DOHH2 (cell line): ENCODE data around the gene TFRC.

Experiments used
- H3F3A ChIP-seq: fragments of 200-600 bp; sonication (generic), shearing (Covaris generic); 2 replicates; pipeline ENCODE4 v1.6.0; 2016; ENCODE audit warnings: antibody characterized with exemption, mild to moderate bottlenecking; ENCODE audit not compliant: control insufficient read depth, insufficient read depth
- H3K27ac ChIP-seq: fragments of 200-600 bp; sonication (generic); 2 replicates; pipeline ENCODE4 v1.5.1; 2014; ENCODE audit warnings: low read depth, mild to moderate bottlenecking, low read length, moderate library complexity
- H3K27me3 ChIP-seq: fragments of 200-600 bp; sonication (generic); 2 replicates; pipeline ENCODE4 v1.6.1; 2014; ENCODE audit warnings: mild to moderate bottlenecking, low read length, mixed read lengths; ENCODE audit not compliant: control insufficient read depth
- H3K36me3 ChIP-seq: fragments of 200-600 bp; sonication (generic); 2 replicates; pipeline ENCODE4 v1.6.1; 2014; ENCODE audit warnings: mild to moderate bottlenecking, low read length, moderate library complexity, mixed read lengths; ENCODE audit not compliant: control insufficient read depth
- H3K4me1 ChIP-seq: fragments of 200-600 bp; sonication (generic); 2 replicates; pipeline ENCODE4 v1.6.1; 2014; ENCODE audit warnings: mild to moderate bottlenecking, low read length, mixed read lengths; ENCODE audit not compliant: control insufficient read depth
- H3K4me2 ChIP-seq: fragments of 200-600 bp; sonication (generic); 2 replicates; pipeline ENCODE4 v1.6.0; 2014; ENCODE audit warnings: mild to moderate bottlenecking, low read length, moderate library complexity
- H3K4me3 ChIP-seq: fragments of 200-600 bp; sonication (generic); 2 replicates; pipeline ENCODE4 v1.5.1; 2014; ENCODE audit warnings: mild to moderate bottlenecking, low read length, mixed read lengths
- H3K79me2 ChIP-seq: fragments of 200-600 bp; sonication (generic); 2 replicates; pipeline ENCODE4 v1.6.1; 2014; ENCODE audit warnings: mild to moderate bottlenecking, low read length, mixed read lengths; ENCODE audit not compliant: control insufficient read depth
- H3K9me2 ChIP-seq: fragments of 200-600 bp; sonication (generic); replicated peaks from 2 replicates; pipeline ENCODE4 v1.6.1; 2014; ENCODE audit warnings: mild to moderate bottlenecking, low read length, mixed read lengths; ENCODE audit not compliant: control insufficient read depth
- H3K9me3 ChIP-seq: fragments of 200-600 bp; sonication (generic); 2 replicates; pipeline ENCODE4 v1.6.1; 2014; ENCODE audit warnings: antibody characterized with exemption, low read length, mixed read lengths; ENCODE audit not compliant: control insufficient read depth, insufficient read depth
- H4K20me1 ChIP-seq: fragments of 200-600 bp; sonication (generic); 2 replicates; pipeline ENCODE4 v1.6.0; 2014; ENCODE audit warnings: low read depth, mild to moderate bottlenecking, antibody characterized with exemption, low read length, moderate library complexity; ENCODE audit not compliant: control insufficient read depth, insufficient read depth
- EZH2phosphoT487 ChIP-seq: fragments of 200-600 bp; sonication (generic); IDR thresholded peaks from 2 replicates; pipeline ENCODE4 v1.6.1; 2017; ENCODE audit warnings: borderline replicate concordance, mild to moderate bottlenecking, antibody characterized with exemption, low read length, moderate library complexity, mixed read lengths
- TF ChIP-seq, protein P1 (sequence below): fragments of 200-600 bp; sonication (generic); IDR thresholded peaks from one replicate; pipeline ENCODE4 v1.5.1; 2014; ENCODE audit warnings: antibody characterized with exemption, mild to moderate bottlenecking, low read depth, low read length; ENCODE audit not compliant: poor library complexity, severe bottlenecking

Gene TFRC

DNA sequence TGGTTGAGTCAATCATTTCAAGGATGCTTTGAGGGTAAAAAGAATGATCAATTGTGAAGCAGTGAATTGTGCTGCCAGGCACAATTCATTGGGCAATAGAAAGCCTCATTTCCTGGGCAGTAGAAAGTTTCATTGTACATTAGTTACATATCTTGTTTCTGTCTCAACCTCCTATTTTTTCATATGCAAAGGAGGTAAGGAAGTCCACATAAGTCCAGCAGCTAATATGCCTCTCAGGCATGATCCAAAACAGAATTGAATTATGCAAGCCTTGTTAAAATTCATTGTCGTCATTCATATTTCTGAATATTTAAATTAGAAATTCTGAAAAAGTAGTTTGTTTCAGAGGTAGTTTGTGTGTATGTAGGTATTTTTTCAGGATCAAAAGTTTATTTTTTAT lies 65.8 kb downstream of the TFRC start:
- peaks cover 13% of the 10 kb centered on the region for H3K27me3 ChIP-seq
- H3K9me2 ChIP-seq: no peaks in the 10 kb centered on the region
- H3K4me2 ChIP-seq: no peak overlapping the region
- H3F3A ChIP-seq: no peaks in the 10 kb centered on the region
- H3K4me1 ChIP-seq: no peaks in the 10 kb centered on the region
- no peaks in the 10 kb centered on the region for H3K9me3 ChIP-seq
- no peak overlapping the region for H3K27ac ChIP-seq
- TF ChIP-seq, protein P1, sequence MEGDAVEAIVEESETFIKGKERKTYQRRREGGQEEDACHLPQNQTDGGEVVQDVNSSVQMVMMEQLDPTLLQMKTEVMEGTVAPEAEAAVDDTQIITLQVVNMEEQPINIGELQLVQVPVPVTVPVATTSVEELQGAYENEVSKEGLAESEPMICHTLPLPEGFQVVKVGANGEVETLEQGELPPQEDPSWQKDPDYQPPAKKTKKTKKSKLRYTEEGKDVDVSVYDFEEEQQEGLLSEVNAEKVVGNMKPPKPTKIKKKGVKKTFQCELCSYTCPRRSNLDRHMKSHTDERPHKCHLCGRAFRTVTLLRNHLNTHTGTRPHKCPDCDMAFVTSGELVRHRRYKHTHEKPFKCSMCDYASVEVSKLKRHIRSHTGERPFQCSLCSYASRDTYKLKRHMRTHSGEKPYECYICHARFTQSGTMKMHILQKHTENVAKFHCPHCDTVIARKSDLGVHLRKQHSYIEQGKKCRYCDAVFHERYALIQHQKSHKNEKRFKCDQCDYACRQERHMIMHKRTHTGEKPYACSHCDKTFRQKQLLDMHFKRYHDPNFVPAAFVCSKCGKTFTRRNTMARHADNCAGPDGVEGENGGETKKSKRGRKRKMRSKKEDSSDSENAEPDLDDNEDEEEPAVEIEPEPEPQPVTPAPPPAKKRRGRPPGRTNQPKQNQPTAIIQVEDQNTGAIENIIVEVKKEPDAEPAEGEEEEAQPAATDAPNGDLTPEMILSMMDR: no peak
- TF ChIP-seq EZH2phosphoT487: no peak
- H3K4me3 ChIP-seq: no peak overlapping the region
- no peaks in the 10 kb centered on the region for H3K36me3 ChIP-seq
- no peaks in the 10 kb centered on the region for H3K79me2 ChIP-seq
- H4K20me1 ChIP-seq: no peaks in the 10 kb centered on the region

DNA sequence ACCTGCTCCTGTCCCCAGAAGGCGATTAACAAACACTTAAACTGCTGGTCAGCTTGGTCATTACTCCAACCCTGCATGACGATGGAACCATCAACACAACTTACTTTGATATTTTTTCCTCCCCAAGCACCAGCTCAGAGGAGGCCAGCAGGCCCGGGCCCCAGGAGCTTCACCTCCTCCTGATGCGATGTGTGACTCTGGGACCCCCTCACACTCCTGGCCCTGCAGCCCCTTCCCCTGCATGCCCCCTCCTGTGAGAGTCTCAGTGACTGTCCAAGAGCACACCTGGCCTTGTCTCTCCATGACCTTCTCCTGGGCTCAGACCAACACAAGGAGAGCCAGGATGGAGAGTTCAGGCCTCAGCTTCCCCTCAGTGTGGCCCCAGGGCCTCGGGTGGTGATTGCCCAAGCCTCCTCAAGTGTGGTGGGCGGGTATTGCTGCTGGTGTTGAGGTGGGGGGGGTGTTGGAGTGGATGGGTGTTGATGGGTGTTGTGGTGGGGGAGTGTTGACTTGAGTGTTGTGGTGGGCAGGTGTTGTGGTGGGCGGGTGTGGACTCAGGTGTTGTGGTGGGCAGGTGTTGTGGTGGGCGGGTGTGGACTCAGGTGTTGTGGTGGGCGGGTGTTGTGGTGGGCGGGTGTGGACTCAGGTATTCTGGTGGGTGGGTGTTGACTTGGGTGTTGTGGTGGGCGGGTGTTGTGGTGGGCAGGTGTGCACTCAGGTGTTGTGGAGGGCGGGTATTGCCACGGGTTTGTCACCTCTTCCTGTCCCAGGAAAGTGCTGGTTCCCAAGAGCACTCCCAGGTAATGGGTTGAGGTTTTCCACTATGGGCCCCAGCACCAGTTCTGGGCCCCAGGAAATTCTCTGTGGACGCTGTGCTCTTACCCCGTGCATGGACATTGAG lies 68.1 kb downstream of the TFRC start:
- H3K4me2 ChIP-seq: no peak overlapping the region
- TF ChIP-seq, protein P1: no peak
- no peak for TF ChIP-seq EZH2phosphoT487

DNA sequence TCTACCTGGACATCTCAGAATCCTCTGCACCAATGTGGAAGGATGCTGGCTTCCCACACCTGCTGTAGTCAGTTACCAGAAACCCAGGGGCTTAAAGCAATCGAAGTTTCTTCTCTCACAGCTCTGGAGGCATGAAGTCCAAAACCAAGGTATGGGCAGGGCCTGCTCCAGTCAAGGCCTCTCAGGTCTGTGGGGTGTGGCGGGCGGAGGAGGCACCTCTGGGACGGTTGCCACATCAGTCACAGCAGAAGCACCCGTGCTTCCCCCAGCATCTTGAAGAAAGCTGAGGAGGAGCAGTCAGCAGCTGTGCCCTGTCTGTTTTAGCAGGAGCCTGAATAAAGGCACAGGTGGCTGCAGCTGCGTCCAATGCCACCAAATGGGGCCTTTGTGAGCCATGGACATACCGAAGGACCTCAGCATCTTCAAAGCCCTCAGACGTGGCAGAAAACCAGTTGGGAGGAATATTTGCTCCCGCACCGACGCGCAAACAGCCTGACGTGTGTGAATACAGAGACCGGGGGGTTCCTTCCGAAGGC lies 68.9 kb downstream of the TFRC start:
- Histone ChIP-seq H3K79me2 (no peaks in the 10 kb centered on the region), H3K9me2 (no peaks in the 10 kb centered on the region), H3K4me1 (no peaks in the 10 kb centered on the region), H3K27ac (no peak overlapping the region), H3K4me3 (no peak overlapping the region), H3K9me3 (no peaks in the 10 kb centered on the region), H3K27me3 (peaks cover 15% of the 10 kb centered on the region), H3F3A (no peaks in the 10 kb centered on the region), H3K4me2 (no peak overlapping the region), H4K20me1 (no peaks in the 10 kb centered on the region), H3K36me3 (no peaks in the 10 kb centered on the region)
- TF ChIP-seq, protein P1: no peak
- TF ChIP-seq EZH2phosphoT487: no peak

More for the DNA sequence above, 68.1 kb downstream of the TFRC start:
- Histone ChIP-seq H3K4me1 (no peaks in the 10 kb centered on the region), H3K27ac (no peak overlapping the region), H3K9me2 (no peaks in the 10 kb centered on the region), H3K36me3 (no peaks in the 10 kb centered on the region), H3K27me3 (peaks cover 15% of the 10 kb centered on the region), H3K4me3 (no peak overlapping the region), H3K9me3 (no peaks in the 10 kb centered on the region), H4K20me1 (no peaks in the 10 kb centered on the region), H3K79me2 (no peaks in the 10 kb centered on the region), H3F3A (no peaks in the 10 kb centered on the region)
